ENCODE data around the gene BRIP1.

Gene BRIP1

GRCh38 chr17:61815863-61816503, 47.3 kb downstream of the BRIP1 start:
- no peak for TF ChIP-seq CTCF (conservative IDR thresholded peaks at IDR 0.05)
- H3K27ac ChIP-seq: no peak overlapping the region

GRCh38 chr17:61814485-61814884, 48.8 kb downstream of the BRIP1 start:
- no peak for TF ChIP-seq CTCF (conservative IDR thresholded peaks at IDR 0.05)
- no peak overlapping the region for H3K27ac ChIP-seq

GRCh38 chr17:61813211-61813610, 50.1 kb downstream of the BRIP1 start:
- TF ChIP-seq CTCF (conservative IDR thresholded peaks at IDR 0.05): no peak
- no peak overlapping the region for H3K27ac ChIP-seq

GRCh38 chr17:61812747-61813146, 50.6 kb downstream of the BRIP1 start:
- TF ChIP-seq CTCF (conservative IDR thresholded peaks at IDR 0.05): no peak

GRCh38 chr17:61809816-61810392, 53.4 kb downstream of the BRIP1 start:
- H3K27ac ChIP-seq: no peak overlapping the region

More at GRCh38 chr17:61812747-61813146, 50.6 kb downstream of the BRIP1 start:
- H3K27ac ChIP-seq: no peak overlapping the region

GRCh38 chr17:61808442-61808841, 54.9 kb downstream of the BRIP1 start:
- no peak overlapping the region for H3K27ac ChIP-seq
- no peak for TF ChIP-seq CTCF (conservative IDR thresholded peaks at IDR 0.05)

More at GRCh38 chr17:61809816-61810392, 53.4 kb downstream of the BRIP1 start:
- no peak for TF ChIP-seq CTCF (conservative IDR thresholded peaks at IDR 0.05)

- TF ChIP-seq CTCF (conservative IDR thresholded peaks at IDR 0.05): no peak
These were observed 56.4 kb downstream of the BRIP1 start for GRCh38 chr17:61806936-61807335.

More at GRCh38 chr17:61806936-61807335, 56.4 kb downstream of the BRIP1 start:
- no peak overlapping the region for H3K27ac ChIP-seq

All from VCaP (cell line).